HG03108 (cell line): ENCODE results near the gene EYA3.

ENCODE experiments used
- ATAC-seq: cut with Tn5 transposase; IDR thresholded peaks from one replicate; pipeline ENCODE4 v1.9.1; 2021; ENCODE audit warnings: moderate library complexity; ENCODE audit not compliant: unreplicated experiment

Gene EYA3

GRCh38 chr1:28114844-28115243 lies 26.4 kb upstream of the EYA3 start:
- no peak for ATAC-seq

DNA sequence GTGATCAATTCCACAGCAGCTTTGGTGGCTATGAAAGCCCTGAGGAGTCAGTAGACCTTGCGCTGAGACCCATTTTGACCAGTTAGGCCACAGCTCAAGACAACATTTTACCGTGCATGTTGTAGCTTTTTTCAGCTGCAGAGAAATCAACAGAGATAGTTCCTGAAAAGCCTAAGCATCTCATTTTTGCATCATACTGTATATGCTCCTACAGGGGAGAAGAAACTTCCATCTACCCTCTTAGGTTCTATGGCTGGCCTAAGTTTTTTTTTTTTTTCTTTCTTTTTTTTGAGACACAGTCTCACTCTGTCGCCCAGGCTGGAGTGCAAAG lies 24.8 kb upstream of the EYA3 start:
- ATAC-seq, result no peak

DNA sequence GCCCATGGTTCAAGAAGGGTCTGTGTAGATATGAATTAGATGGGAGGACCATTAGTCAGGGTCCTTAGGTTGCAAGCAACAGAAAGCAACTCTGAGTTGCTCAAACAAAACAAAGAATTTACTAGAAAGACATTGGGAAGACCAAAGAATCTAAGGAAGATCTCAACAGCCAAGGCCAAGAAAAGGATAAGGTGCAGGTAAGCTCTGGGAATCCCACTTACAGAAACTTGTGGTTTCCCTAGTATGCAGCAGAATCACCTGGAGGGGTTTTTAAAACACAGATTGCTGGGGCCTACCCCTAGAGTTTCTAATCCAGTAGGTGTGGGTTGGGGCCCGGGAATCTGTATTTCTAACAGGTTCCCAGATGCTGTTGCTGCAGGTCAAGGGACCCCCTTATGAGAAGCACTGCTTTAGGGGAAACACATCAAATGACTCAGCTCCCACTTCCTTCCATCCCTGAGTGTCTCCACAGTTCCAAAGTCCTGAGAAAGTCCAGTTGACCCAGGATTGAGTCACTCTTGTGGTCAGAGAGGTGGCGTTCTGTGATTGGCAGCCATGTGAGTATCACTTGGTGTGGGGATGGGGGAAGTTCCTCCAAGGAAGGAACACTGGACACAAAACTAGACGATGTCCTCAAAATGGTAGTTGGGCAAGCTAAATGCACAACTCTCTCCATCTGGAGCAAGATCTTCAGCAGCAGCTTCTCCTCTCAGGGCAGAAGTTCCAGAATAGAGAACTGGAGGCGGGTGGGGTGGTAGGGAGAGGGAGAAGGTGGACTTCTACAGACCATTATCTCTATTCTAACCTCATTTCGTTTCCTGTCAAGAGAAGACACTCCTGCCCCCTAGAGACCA lies 24.2 kb upstream of the EYA3 start:
- ATAC-seq, result no peak

DNA sequence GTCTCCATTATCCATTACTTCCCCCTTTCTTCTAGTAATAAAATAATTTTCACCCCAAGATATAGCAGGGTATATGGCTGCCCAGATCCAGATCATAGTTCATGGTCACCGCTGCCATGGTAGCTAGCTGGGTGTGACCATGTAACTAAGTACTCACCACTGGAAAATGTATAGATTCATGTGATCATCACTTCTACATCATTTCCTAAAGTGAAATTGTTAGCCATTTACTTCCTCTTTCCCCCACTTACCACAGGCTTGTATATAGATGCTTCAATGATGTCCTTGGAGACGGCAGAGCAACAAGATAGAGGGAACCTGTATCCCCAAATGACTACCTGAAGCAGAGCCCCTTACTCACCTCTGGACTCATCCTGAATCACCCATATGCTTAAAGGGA lies 22.7 kb upstream of the EYA3 start:
- no peak for ATAC-seq

GRCh38 chr1:28110555-28110954 lies 22.1 kb upstream of the EYA3 start:
- no peak for ATAC-seq

DNA sequence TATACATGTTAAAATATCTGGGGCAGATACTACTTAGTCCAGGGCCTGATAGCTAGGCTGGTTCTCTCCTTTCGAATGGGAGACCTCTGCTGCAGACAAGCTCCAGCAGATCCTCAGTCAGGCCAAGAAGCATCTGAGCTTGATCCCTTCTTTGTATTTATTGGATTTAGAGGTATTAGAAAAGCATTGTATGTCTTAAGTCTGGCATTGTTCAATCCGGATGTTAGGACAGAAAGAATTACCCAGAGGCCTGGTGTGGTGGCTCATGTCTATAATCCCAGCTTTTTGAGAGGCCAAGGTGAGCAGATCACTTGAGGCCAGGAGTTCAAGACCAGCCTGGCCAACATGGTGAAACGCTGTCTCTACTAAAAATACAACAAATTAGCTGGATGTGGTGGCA lies 21.2 kb upstream of the EYA3 start:
- no peak for ATAC-seq

DNA sequence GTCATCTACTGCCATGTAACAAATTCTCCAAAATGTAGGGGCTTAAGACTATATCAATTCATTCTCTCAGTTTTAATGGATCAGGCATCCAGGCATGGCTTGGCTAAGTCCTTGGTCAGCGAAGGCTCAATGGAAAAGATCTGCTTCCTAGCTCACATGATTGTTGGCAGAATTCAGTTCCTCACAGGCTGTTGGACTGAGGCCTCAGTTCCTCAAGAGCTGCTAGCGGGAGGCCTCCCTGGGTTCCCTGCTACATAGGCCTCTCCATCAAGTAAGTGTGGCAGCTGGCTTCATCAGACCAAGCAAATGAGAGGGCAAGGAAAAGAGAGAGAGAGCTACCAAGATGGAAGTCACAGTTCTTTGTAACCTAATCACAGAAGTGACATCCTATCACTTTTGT lies 19.6 kb upstream of the EYA3 start:
- ATAC-seq, result no peak

- ATAC-seq, result no peak
Measured at GRCh38 chr1:28104866-28105467, 16.6 kb upstream of the EYA3 start.

GRCh38 chr1:28102189-28102588 lies 13.8 kb upstream of the EYA3 start:
- no peak for ATAC-seq

DNA sequence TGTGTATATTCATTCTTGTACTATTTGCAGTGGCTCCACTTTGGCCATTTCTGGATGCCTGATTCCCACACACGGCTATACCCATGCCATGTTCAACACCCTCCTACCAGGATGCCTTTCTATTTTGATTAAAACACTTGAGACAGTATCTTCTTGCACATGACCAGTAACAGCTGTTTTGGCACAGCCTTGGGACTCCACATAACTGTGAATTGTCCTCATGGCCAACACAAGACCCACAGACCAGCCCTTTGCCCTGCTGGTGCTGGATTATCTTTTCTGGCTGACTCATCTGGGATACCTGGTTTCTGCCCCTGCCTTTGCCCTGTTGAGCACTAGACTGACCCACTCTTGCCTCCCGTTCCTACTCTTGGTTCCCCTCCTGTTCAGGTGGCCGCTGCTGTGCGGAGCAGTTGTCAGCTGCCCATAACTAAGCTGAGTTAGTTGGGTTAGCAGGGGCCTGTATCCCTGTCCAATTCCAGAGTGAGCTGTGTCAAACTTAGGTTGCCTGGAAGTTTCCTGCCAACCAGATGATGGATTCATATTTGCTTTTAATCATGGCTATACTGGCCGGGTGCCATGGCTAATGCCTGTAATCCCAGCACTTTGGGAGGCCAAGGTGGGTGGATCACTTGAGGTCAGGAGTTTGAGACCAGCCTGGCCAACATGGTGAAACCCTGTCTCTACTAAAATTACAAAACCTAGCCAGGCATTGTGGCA lies 10.8 kb upstream of the EYA3 start:
- ATAC-seq, result no peak

DNA sequence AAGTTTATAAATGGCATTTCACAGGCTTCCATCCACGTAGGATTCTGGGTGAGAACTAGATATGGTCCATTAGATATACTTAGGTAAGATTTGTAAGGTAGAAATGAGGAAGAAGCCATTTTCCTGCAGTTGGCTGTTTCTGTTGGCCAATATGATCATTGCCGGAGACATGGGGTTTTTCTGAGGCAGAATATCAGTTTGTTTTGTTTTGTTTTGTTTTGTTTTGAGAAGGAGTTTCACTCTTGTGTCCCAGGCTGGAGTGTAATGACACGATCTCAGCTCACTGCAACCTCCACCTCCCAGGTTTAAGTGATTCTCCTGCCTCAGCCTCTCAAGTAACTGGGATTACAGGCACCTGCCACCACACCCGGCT lies 8.7 kb upstream of the EYA3 start:
- ATAC-seq, result no peak

DNA sequence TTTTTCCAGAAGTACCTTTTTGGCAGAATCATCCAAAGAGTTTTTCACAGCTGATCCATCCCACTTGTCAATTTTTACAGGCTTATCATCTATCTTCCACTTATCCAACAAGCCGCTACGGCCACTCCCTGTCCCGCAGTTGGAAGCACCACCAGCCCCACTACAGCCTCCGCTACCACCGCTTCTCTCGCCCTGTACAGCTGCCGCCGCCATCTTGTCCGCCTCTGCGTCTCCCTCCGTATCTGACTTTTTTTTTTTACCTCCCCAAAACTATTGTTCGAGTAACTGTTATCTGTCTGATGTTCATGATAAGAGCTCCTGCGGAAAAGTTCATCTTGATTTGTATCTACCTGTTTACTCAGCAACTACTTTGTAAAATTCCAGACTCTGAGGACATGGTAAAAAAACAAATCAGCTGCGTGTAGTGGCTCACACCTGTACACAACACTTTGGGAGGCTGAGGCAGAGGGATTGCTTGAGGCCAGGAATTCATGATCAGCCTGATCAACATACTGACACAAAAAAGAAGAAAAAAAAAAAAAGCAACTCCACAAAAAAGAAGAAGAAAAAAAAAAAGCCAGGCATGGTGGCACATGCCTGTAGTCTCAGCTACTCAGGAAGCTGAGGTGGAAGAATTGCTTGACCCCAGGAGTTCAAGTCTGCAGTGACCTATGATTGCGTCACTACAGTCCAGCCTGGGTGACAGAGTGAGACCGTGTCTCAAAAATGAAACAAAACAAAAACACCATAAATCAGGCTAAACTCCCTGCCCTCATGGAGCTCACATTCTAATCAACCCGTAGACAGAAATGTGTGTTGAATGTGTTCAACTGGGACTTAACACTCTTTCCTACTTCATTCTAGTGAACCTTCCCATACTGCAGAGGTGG lies 8.0 kb upstream of the EYA3 start:
- no peak for ATAC-seq

GRCh38 chr1:28091043-28091781 lies 2.8 kb upstream of the EYA3 start:
- no peak for ATAC-seq

DNA sequence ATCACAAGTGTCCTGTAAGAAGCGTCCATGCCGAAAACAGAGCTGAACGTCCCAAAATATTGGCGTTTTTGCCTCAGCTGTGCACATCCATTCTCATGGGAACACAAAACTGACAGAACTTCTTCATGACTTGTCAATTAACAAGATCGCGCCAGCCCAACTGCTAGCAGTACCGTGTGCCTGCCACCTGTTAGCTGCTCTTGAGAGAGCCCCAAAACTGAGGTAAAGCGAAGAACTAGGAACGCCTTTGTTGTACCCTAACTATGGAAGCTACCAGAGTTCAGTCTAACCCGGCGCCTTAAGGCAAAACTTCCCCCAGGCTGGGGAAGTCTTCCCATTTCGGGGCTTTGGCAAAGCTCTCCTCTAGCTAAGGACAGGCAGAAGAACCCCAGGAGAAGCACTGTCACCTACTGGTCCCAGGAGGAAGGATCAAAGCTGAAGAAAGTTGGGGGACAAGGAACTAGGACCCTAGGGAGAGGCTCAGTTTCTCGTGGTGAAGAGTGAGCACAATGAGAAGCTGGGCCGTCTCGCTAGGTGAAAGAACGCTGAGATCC lies 719 bp downstream of the EYA3 start:
- ATAC-seq, result peak; percentile 3

- ATAC-seq, result no peak
Measured at GRCh38 chr1:28086651-28087050, 1.8 kb downstream of the EYA3 start.

DNA sequence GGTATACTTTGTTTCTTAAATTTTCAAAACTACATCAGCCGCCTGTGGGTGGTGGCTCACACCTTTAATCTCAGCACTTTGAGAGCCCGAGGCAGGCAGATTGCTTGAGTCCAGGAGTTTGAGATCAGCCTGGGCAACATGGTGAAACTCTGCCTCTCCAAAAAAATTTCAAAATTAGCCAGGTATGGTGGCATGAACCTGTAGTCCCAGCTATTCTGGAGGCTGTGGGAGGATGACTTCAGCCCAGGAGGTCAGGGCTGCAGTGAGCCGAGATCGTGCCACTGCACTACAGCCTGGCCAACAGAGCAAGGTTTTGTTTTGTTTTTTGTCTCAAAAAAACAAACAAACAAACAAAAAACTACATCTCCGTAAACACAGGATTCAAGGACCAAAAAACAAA lies 3.3 kb downstream of the EYA3 start:
- no peak for ATAC-seq

- no peak for ATAC-seq
Measured at GRCh38 chr1:28083876-28084275, 4.5 kb downstream of the EYA3 start.

GRCh38 chr1:28078680-28079626 lies 9.5 kb downstream of the EYA3 start:
- no peak for ATAC-seq

GRCh38 chr1:28078262-28078661 lies 10.1 kb downstream of the EYA3 start:
- ATAC-seq, result no peak
